ENCODE results near the gene TRIM67.

TRIM67 gene

GRCh38 chr1:231134624-231135023, 27.2 kb upstream of the TRIM67 start:
- TF ChIP-seq POLR2A (IDR thresholded peaks at IDR 0.05; ENCODE audit: low read depth, low read length) (no peak), SPI1 (IDR thresholded peaks at IDR 0.05; ENCODE audit: low read depth, low read length) (no peak)
- FAIRE-seq (no peak), DNase-seq (ENCODE audit: insufficient read length, low spot score) (no peak)

- FAIRE-seq (no peak), DNase-seq (ENCODE audit: insufficient read length, low spot score) (no peak)
- TF ChIP-seq POLR2AphosphoS5 (IDR thresholded peaks at IDR 0.05; ENCODE audit: low read depth, low read length) (no peak), POLR2A (IDR thresholded peaks at IDR 0.05; ENCODE audit: low read depth, low read length) (no peak), SPI1 (IDR thresholded peaks at IDR 0.05; ENCODE audit: low read depth, low read length) (no peak), TAF1 (IDR thresholded peaks at IDR 0.05; ENCODE audit: low read depth, low read length) (no peak), PAX5 (IDR thresholded peaks at IDR 0.05; ENCODE audit: insufficient read depth, low read length, severe bottlenecking) (no peak), POU2F2 (IDR thresholded peaks at IDR 0.05; ENCODE audit: low read depth, low read length) (no peak)
Measured at GRCh38 chr1:231138236-231138635, 23.6 kb upstream of the TRIM67 start.

GRCh38 chr1:231139125-231139649, 22.7 kb upstream of the TRIM67 start:
- FAIRE-seq (no peak), DNase-seq (ENCODE audit: insufficient read length, low spot score) (no peak)
- TF ChIP-seq POLR2AphosphoS5 (IDR thresholded peaks at IDR 0.05; ENCODE audit: low read depth, low read length) (no peak), SPI1 (IDR thresholded peaks at IDR 0.05; ENCODE audit: low read depth, low read length) (no peak), TAF1 (IDR thresholded peaks at IDR 0.05; ENCODE audit: low read depth, low read length) (no peak), POLR2A (IDR thresholded peaks at IDR 0.05; ENCODE audit: low read depth, low read length) (no peak), POU2F2 (IDR thresholded peaks at IDR 0.05; ENCODE audit: low read depth, low read length) (no peak), PAX5 (IDR thresholded peaks at IDR 0.05; ENCODE audit: insufficient read depth, low read length, severe bottlenecking) (no peak)

DNA sequence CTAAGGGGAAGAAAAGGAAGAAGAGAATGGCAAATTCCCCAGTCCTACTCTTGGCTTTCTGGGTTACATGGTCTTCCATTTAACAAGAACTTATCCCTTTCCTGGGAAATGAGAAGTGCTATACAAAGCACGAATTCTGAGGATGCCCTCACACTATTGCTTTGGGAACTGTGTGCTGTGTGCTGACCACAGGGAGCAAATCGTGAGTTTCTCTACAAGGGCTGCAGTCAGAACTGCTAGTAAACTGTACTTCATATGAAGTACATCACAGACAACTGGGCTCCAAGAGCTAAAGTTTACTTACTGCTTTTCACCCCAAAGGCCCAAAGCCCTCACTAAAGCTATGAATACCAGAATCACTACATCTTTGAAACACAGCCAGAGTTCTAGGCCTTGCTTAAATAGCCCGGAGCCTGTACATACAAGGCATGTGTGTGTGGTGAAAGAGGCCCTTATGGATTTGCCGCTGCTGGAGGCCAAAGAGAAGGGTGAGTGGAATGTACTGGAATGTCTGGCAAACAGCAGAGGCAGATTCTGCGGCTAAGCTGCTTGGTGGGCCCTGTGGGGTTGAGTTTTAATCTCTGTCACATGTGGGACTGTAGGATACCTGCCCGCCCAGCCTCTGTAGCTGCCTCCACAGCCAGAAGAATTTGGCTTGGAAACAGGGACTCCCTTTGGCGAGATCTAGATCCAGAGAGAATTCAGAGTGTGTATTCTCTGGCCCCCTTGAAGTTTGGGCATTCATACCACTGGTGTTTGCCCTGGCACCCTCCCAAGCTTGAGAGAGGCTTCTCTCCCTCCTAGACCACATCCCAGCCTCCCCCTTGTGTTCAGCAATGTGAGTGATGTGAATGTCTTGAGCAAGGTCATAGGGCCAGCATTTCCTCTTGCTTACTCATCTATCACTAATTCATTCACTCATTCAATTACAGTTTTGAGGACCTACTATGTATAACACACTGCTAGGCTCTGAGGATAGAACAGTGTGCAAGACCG, 21.9 kb upstream of the TRIM67 start:
- TF ChIP-seq TAF1 (IDR thresholded peaks at IDR 0.05; ENCODE audit: low read depth, low read length): no peak
- TF ChIP-seq POLR2A (IDR thresholded peaks at IDR 0.05; ENCODE audit: low read depth, low read length): no peak
- TF ChIP-seq PAX5 (IDR thresholded peaks at IDR 0.05; ENCODE audit: insufficient read depth, low read length, severe bottlenecking): no peak
- no peak for TF ChIP-seq POU2F2 (IDR thresholded peaks at IDR 0.05; ENCODE audit: low read depth, low read length)
- no peak for TF ChIP-seq SPI1 (IDR thresholded peaks at IDR 0.05; ENCODE audit: low read depth, low read length)
- no peak for TF ChIP-seq POLR2AphosphoS5 (IDR thresholded peaks at IDR 0.05; ENCODE audit: low read depth, low read length)
- DNase-seq (ENCODE audit: insufficient read length, low spot score) (no peak), FAIRE-seq (no peak)

GRCh38 chr1:231144416-231145193, 17.3 kb upstream of the TRIM67 start:
- TF ChIP-seq POLR2AphosphoS5 (IDR thresholded peaks at IDR 0.05; ENCODE audit: low read depth, low read length) (no peak), TAF1 (IDR thresholded peaks at IDR 0.05; ENCODE audit: low read depth, low read length) (no peak), PAX5 (IDR thresholded peaks at IDR 0.05; ENCODE audit: insufficient read depth, low read length, severe bottlenecking) (no peak), POLR2A (IDR thresholded peaks at IDR 0.05; ENCODE audit: low read depth, low read length) (no peak)
- no peak for DNase-seq (ENCODE audit: insufficient read length, low spot score)
- FAIRE-seq: no peak

DNA sequence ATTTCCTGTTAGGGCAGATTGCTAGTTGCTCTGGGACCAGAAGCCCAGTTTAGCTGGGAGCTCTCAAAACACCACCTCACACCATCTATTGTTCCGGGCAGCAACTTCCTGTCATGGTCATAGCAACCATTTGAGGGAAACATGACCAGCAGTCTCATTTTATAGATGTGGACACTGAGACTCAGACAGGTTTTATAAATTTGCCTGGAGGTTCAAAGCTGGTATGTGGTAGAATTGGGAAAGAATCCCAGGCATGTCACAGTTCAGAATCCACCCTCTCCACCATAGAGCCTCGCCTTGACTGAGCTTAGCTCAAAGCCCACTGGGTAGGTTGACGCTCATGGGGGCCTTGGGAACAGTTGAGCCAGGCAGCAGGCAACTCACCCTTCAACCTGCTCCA, 14.0 kb upstream of the TRIM67 start:
- FAIRE-seq: no peak
- TF ChIP-seq PAX5 (IDR thresholded peaks at IDR 0.05; ENCODE audit: insufficient read depth, low read length, severe bottlenecking) (no peak), POLR2A (IDR thresholded peaks at IDR 0.05; ENCODE audit: low read depth, low read length) (no peak), TAF1 (IDR thresholded peaks at IDR 0.05; ENCODE audit: low read depth, low read length) (no peak), SPI1 (IDR thresholded peaks at IDR 0.05; ENCODE audit: low read depth, low read length) (no peak), POU2F2 (IDR thresholded peaks at IDR 0.05; ENCODE audit: low read depth, low read length) (no peak), POLR2AphosphoS5 (IDR thresholded peaks at IDR 0.05; ENCODE audit: low read depth, low read length) (no peak)
- DNase-seq (ENCODE audit: insufficient read length, low spot score): no peak

- FAIRE-seq: no peak
- no peak for DNase-seq (ENCODE audit: insufficient read length, low spot score)
- TF ChIP-seq SPI1 (IDR thresholded peaks at IDR 0.05; ENCODE audit: low read depth, low read length) (no peak), POLR2AphosphoS5 (IDR thresholded peaks at IDR 0.05; ENCODE audit: low read depth, low read length) (no peak), POLR2A (IDR thresholded peaks at IDR 0.05; ENCODE audit: low read depth, low read length) (no peak), TAF1 (IDR thresholded peaks at IDR 0.05; ENCODE audit: low read depth, low read length) (no peak), POU2F2 (IDR thresholded peaks at IDR 0.05; ENCODE audit: low read depth, low read length) (no peak), PAX5 (IDR thresholded peaks at IDR 0.05; ENCODE audit: insufficient read depth, low read length, severe bottlenecking) (no peak)
Measured at GRCh38 chr1:231151811-231152210, 10.0 kb upstream of the TRIM67 start.

DNA sequence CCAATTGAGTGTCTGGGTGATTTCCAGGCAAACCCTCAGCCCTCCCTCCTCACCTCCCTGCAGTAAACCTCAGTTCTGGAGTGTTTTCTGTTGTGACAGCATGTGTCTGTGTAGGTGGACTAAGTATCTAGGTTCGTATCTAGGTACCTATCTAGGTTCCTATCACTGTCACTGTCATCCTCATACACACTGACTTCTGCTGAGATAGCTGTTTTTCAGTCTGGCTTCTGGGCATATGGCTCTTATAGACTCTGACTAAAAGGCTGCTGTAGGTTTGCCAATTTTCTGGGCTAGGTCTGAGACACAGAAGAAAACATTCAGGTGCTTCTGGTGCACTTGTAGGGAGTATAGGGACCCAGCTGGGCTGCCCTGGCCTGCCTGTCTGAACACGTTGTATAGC, 8.1 kb upstream of the TRIM67 start:
- TF ChIP-seq PAX5 (IDR thresholded peaks at IDR 0.05; ENCODE audit: insufficient read depth, low read length, severe bottlenecking) (no peak), POLR2A (IDR thresholded peaks at IDR 0.05; ENCODE audit: low read depth, low read length) (no peak), TAF1 (IDR thresholded peaks at IDR 0.05; ENCODE audit: low read depth, low read length) (no peak), POU2F2 (IDR thresholded peaks at IDR 0.05; ENCODE audit: low read depth, low read length) (no peak), POLR2AphosphoS5 (IDR thresholded peaks at IDR 0.05; ENCODE audit: low read depth, low read length) (no peak), SPI1 (IDR thresholded peaks at IDR 0.05; ENCODE audit: low read depth, low read length) (no peak)
- FAIRE-seq: no peak
- no peak for DNase-seq (ENCODE audit: insufficient read length, low spot score)

- DNase-seq (ENCODE audit: insufficient read length, low spot score) (no peak), FAIRE-seq (no peak)
- TF ChIP-seq POU2F2 (IDR thresholded peaks at IDR 0.05; ENCODE audit: low read depth, low read length) (no peak), POLR2AphosphoS5 (IDR thresholded peaks at IDR 0.05; ENCODE audit: low read depth, low read length) (no peak), PAX5 (IDR thresholded peaks at IDR 0.05; ENCODE audit: insufficient read depth, low read length, severe bottlenecking) (no peak), POLR2A (IDR thresholded peaks at IDR 0.05; ENCODE audit: low read depth, low read length) (no peak), TAF1 (IDR thresholded peaks at IDR 0.05; ENCODE audit: low read depth, low read length) (no peak), SPI1 (IDR thresholded peaks at IDR 0.05; ENCODE audit: low read depth, low read length) (no peak)
Measured at GRCh38 chr1:231155808-231156207, 6.0 kb upstream of the TRIM67 start.
